ENCODE measurements around the gene TMEM175. TPM values are rescaled to one million over a fixed set of nuclear protein-coding genes. Genes with fewer than 3 reads are reported as not detected.

Gene TMEM175
- total RNA-seq, 2 donors from 2014 or later, result 40.2 to 65.3 TPM

- Histone ChIP-seq H3K27ac (no peak overlapping the region), H3K4me1 (peaks cover 43% of the 10 kb centered on the region), H3K9me3 (no peaks in the 10 kb centered on the region), H3K4me3 (no peak overlapping the region), H3K27me3 (peaks cover 0 to 12% of the 10 kb centered on the region in 2 donors), H3K36me3 (replicated peaks in 1 of 2; ENCODE audit: insufficient read depth in 1 of 2, low read depth in 2 of 2) (no peaks in the 10 kb centered on the region)
- intact Hi-C loops (cut with DNase I), result no loop called here
- DNase-seq, result peak in 1 of 4 donors; percentile 11
- WGBS, 2 donors, result 89 to 93% methylated on average over 16 to 23 of the region's 23 CpGs
- TF ChIP-seq POLR2A (IDR thresholded peaks at IDR 0.05), result no peak
- no peak for TF ChIP-seq CTCF (IDR thresholded peaks at IDR 0.05)
- ATAC-seq, result no peak
Measured at GRCh38 chr4:995311-996026, 63.2 kb downstream of the TMEM175 start.

GRCh38 chr4:996030-996996 is 64.1 kb downstream of the TMEM175 start:
- no peak for TF ChIP-seq POLR2A (IDR thresholded peaks at IDR 0.05)
- TF ChIP-seq CTCF (IDR thresholded peaks at IDR 0.05), result no peak
- DNase-seq, result no peak
- H3K4me1 ChIP-seq, result peaks cover 43% of the 10 kb centered on the region
- no peak overlapping the region for H3K4me3 ChIP-seq
- no peaks in the 10 kb centered on the region for H3K9me3 ChIP-seq
- peaks cover 0 to 20% of the 10 kb centered on the region in 2 donors for H3K27me3 ChIP-seq
- no peak overlapping the region for H3K27ac ChIP-seq
- WGBS, 2 donors, result 81 to 82% methylated on average over 11 to 15 of the region's 15 CpGs
- intact Hi-C loops (cut with DNase I), result no loop called here
- no peaks in the 10 kb centered on the region for H3K36me3 ChIP-seq (replicated peaks in 1 of 2; ENCODE audit: insufficient read depth in 1 of 2, low read depth in 2 of 2)
- ATAC-seq, result no peak

- Histone ChIP-seq H3K27me3 (peaks cover 0 to 27% of the 10 kb centered on the region in 2 donors), H3K9me3 (no peaks in the 10 kb centered on the region), H3K27ac (no peak overlapping the region), H3K4me3 (no peak overlapping the region), H3K4me1 (peaks cover 41% of the 10 kb centered on the region), H3K36me3 (replicated peaks in 1 of 2; ENCODE audit: insufficient read depth in 1 of 2, low read depth in 2 of 2) (no peaks in the 10 kb centered on the region)
- ATAC-seq (no peak), DNase-seq (peak in 1 of 4 donors; percentile 14)
- intact Hi-C loops (cut with DNase I), result no loop called here
- TF ChIP-seq POLR2A (IDR thresholded peaks at IDR 0.05) (no peak), CTCF (IDR thresholded peaks at IDR 0.05) (no peak)
- WGBS, 2 donors, result 22 to 36% methylated on average over 2 to 14 of the region's 25 CpGs
Measured at GRCh38 chr4:996997-997374, 64.7 kb downstream of the TMEM175 start.

- intact Hi-C loops (cut with DNase I), result no loop called here
- peaks cover 41% of the 10 kb centered on the region for H3K4me1 ChIP-seq
- H3K36me3 ChIP-seq (replicated peaks in 1 of 2; ENCODE audit: insufficient read depth in 1 of 2, low read depth in 2 of 2), result no peaks in the 10 kb centered on the region
- no peak overlapping the region for H3K4me3 ChIP-seq
- H3K27ac ChIP-seq, result no peak overlapping the region
- no peak for ATAC-seq
- peaks cover 0 to 32% of the 10 kb centered on the region in 2 donors for H3K27me3 ChIP-seq
- no peaks in the 10 kb centered on the region for H3K9me3 ChIP-seq
- no peak for TF ChIP-seq CTCF (IDR thresholded peaks at IDR 0.05)
- no peak for TF ChIP-seq POLR2A (IDR thresholded peaks at IDR 0.05)
- DNase-seq, result peak in 2 of 4 donors; percentile 45 to 52
- WGBS, 2 donors, result 5 to 33% methylated on average over 4 to 35 of the region's 68 CpGs
Measured at GRCh38 chr4:997375-998071, 65.3 kb downstream of the TMEM175 start.

Data from body of pancreas (tissue), 4 donors.